ENCODE data around the gene NLRP5.
"Not testable (repeated sequence)": the region's sequence is repeated elsewhere in the genome, so short reads cannot be mapped to it uniquely, and the experiment has no call there.

The NLRP5 gene

GRCh38 chr19:56098237-56098636 is 111.7 kb downstream of the NLRP5 start:
- not testable (repeated sequence) for DNase-seq (ENCODE audit: low read depth in 2 of 3, low spot score in 2 of 3)

GRCh38 chr19:56098731-56099568 is 112.4 kb downstream of the NLRP5 start:
- DNase-seq (ENCODE audit: low read depth in 2 of 3, low spot score in 2 of 3) = no peak

- no peak for DNase-seq (ENCODE audit: low read depth in 2 of 3, low spot score in 2 of 3)
Measured at GRCh38 chr19:56099638-56100539, 113.3 kb downstream of the NLRP5 start.

- DNase-seq (ENCODE audit: low read depth in 2 of 3, low spot score in 2 of 3) = no peak
Measured at GRCh38 chr19:56101095-56101494, 114.5 kb downstream of the NLRP5 start.

GRCh38 chr19:56101746-56102535 is 115.4 kb downstream of the NLRP5 start:
- no peak for DNase-seq (ENCODE audit: low read depth in 2 of 3, low spot score in 2 of 3)

- DNase-seq (ENCODE audit: low read depth in 2 of 3, low spot score in 2 of 3) = no peak
Measured at GRCh38 chr19:56103027-56103614, 116.5 kb downstream of the NLRP5 start.

GRCh38 chr19:56104423-56104822 is 117.8 kb downstream of the NLRP5 start:
- no peak for DNase-seq (ENCODE audit: low read depth in 2 of 3, low spot score in 2 of 3)

GRCh38 chr19:56105090-56105701 is 118.6 kb downstream of the NLRP5 start:
- no peak for DNase-seq (ENCODE audit: low read depth in 2 of 3, low spot score in 2 of 3)

GRCh38 chr19:56105831-56106396 is 119.3 kb downstream of the NLRP5 start:
- DNase-seq (ENCODE audit: low read depth in 2 of 3, low spot score in 2 of 3) = not testable (repeated sequence)

- DNase-seq (ENCODE audit: low read depth in 2 of 3, low spot score in 2 of 3) = no peak
Measured at GRCh38 chr19:56106397-56106849, 119.8 kb downstream of the NLRP5 start.

- no peak for DNase-seq (ENCODE audit: low read depth in 2 of 3, low spot score in 2 of 3)
Measured at GRCh38 chr19:56106993-56107392, 120.4 kb downstream of the NLRP5 start.

GRCh38 chr19:56107626-56108351 is 121.2 kb downstream of the NLRP5 start:
- no peak for DNase-seq (ENCODE audit: low read depth in 2 of 3, low spot score in 2 of 3)

GRCh38 chr19:56108447-56109195 is 122.0 kb downstream of the NLRP5 start:
- no peak for DNase-seq (ENCODE audit: low read depth in 2 of 3, low spot score in 2 of 3)

- DNase-seq (ENCODE audit: low read depth in 2 of 3, low spot score in 2 of 3) = no peak
Measured at GRCh38 chr19:56109226-56109625, 122.7 kb downstream of the NLRP5 start.

GRCh38 chr19:56110515-56111448 is 124.2 kb downstream of the NLRP5 start:
- DNase-seq (ENCODE audit: low read depth in 2 of 3, low spot score in 2 of 3) = no peak

Measured in activated CD8-positive, alpha-beta memory T cell treated with anti-CD3 and anti-CD28 coated beads for 48 hours (primary cell).